Fibroblast of lung (primary cell): ENCODE data around the gene STPG1. TPM values are rescaled to one million over a fixed set of nuclear protein-coding genes. Genes with fewer than 3 reads are reported as not detected.

Source experiments
- DNase-seq, 2 donors: peaks; one replicate each; pipeline versions ENCODE4 v3.0.0 to v3.0.0-alpha.2; 2010; ENCODE audit warnings: low read depth in 2 of 2
- H2AFZ ChIP-seq: 2 replicates; pipeline ENCODE4 v1.5.1; 2012; ENCODE audit warnings: low read length, control low read depth, inconsistent platforms
- H3K27ac ChIP-seq: 2 replicates; pipeline ENCODE4 v1.5.1; 2011; ENCODE audit warnings: low read length, control low read depth; ENCODE audit not compliant: insufficient read depth
- H3K27me3 ChIP-seq: 2 replicates; pipeline ENCODE4 v1.5.1; 2011; ENCODE audit warnings: mild to moderate bottlenecking, low read length; ENCODE audit not compliant: control insufficient read depth, insufficient read depth
- H3K36me3 ChIP-seq: 2 replicates; pipeline ENCODE4 v1.5.1; 2011; ENCODE audit warnings: low read length; ENCODE audit not compliant: control insufficient read depth, insufficient read depth
- H3K4me1 ChIP-seq: 2 replicates; pipeline ENCODE4 v1.5.1; 2011; ENCODE audit warnings: low read length; ENCODE audit not compliant: control insufficient read depth, insufficient read depth; ENCODE audit errors: extremely low read depth
- H3K4me2 ChIP-seq: 2 replicates; pipeline ENCODE4 v1.5.1; 2011; ENCODE audit warnings: low read length, control low read depth; ENCODE audit not compliant: insufficient read depth; ENCODE audit errors: extremely low read depth
- H3K4me3 ChIP-seq, 4 experiments: fragments of 200-600 bp in 1 of 4; sonication (generic) in 1 of 4; replicated peaks in 1 of 4; 2 replicates each; pipeline ENCODE4 v1.5.1; 2011 to 2016; ENCODE audit warnings: low read length in 4 of 4, low read depth in 3 of 4, mild to moderate bottlenecking in 3 of 4, control low read depth in 2 of 4, inconsistent platforms in 1 of 4, mixed read lengths in 1 of 4; ENCODE audit not compliant: insufficient read depth in 1 of 4; ENCODE audit errors: control extremely low read depth in 1 of 4
- H3K79me2 ChIP-seq: 2 replicates; pipeline ENCODE4 v1.5.1; 2012; ENCODE audit warnings: mild to moderate bottlenecking, low read length, inconsistent platforms; ENCODE audit not compliant: control insufficient read depth, insufficient read depth
- H3K9ac ChIP-seq: 2 replicates; pipeline ENCODE4 v1.5.1; 2011; ENCODE audit warnings: mild to moderate bottlenecking, low read length, control low read depth; ENCODE audit not compliant: insufficient read depth
- H3K9me3 ChIP-seq: 2 replicates; pipeline ENCODE4 v1.5.1; 2012; ENCODE audit warnings: low read depth, low read length; ENCODE audit not compliant: control insufficient read depth, insufficient read depth
- H4K20me1 ChIP-seq: 2 replicates; pipeline ENCODE4 v1.5.1; 2011; ENCODE audit warnings: low read length; ENCODE audit not compliant: control insufficient read depth, insufficient read depth; ENCODE audit errors: extremely low read depth
- CTCF ChIP-seq, 2 donors: IDR thresholded peaks in 1 of 2; conservative IDR thresholded peaks in 1 of 2; 1 replicate in 1 of 2; 2 replicates in 1 of 2; pipeline ENCODE4 v1.5.1; 2011 to 2012; ENCODE audit warnings: low read length in 2 of 2, control low read depth in 1 of 2, inconsistent platforms in 1 of 2, low read depth in 1 of 2, mild to moderate bottlenecking in 1 of 2
- EZH2 ChIP-seq: IDR thresholded peaks from 2 replicates; pipeline ENCODE4 v1.5.1; 2012; ENCODE audit warnings: low read length, control low read depth, mild to moderate bottlenecking; ENCODE audit errors: missing control alignments
- polyA plus RNA-seq, 2 donors: library from polyadenylated mRNA; depleted of rRNA in 1 of 2; stranded (reverse) in 1 of 2; unstranded in 1 of 2; fragments of >200 nt; gene quantifications; 2 replicates each; pipeline ENCODE4 v1.2.1, GENCODE V29; 2011 to 2012; ENCODE audit warnings: missing spikeins in 1 of 2
- total RNA-seq: library from RNA; depleted of rRNA; stranded (reverse); fragments of >200 nt; gene quantifications from 2 replicates; pipeline ENCODE4 v1.2.1, GENCODE V29; 2014

STPG1 gene
- total and polyA plus RNA-seq, 2 donors (not counting 1 experiment from before 2014, with no cell fraction given) = 7.9 to 8.5 TPM

GRCh38 chr1:24418898-24419628 is 5.5 kb upstream of the STPG1 start:
- Histone ChIP-seq H3K36me3 (peaks cover 3% of the 10 kb centered on the region), H4K20me1 (no peaks in the 10 kb centered on the region), H3K4me1 (peaks cover 16% of the 10 kb centered on the region), H3K9ac (no peak overlapping the region), H3K4me3 (no peak overlapping the region), H3K9me3 (no peaks in the 10 kb centered on the region), H3K27me3 (no peaks in the 10 kb centered on the region), H3K27ac (peak overlapping the region; percentile 78), H3K79me2 (peaks cover 19% of the 10 kb centered on the region), H3K4me2 (no peak overlapping the region), H2AFZ (no peak overlapping the region)
- peak; percentile 45 to 79 for DNase-seq
- TF ChIP-seq CTCF (conservative IDR thresholded peaks at IDR 0.05 in 1 of 2, IDR thresholded peaks at IDR 0.05 in 1 of 2; ENCODE audit: low read depth in 1 of 2, low read length in 2 of 2) = no peak
- no peak for TF ChIP-seq EZH2

- H3K27me3 ChIP-seq = no peaks in the 10 kb centered on the region
- H4K20me1 ChIP-seq = no peaks in the 10 kb centered on the region
- H3K4me1 ChIP-seq = peaks cover 16% of the 10 kb centered on the region
- TF ChIP-seq CTCF (conservative IDR thresholded peaks at IDR 0.05 in 1 of 2, IDR thresholded peaks at IDR 0.05 in 1 of 2; ENCODE audit: low read depth in 1 of 2, low read length in 2 of 2) = no peak
- no peak for TF ChIP-seq EZH2
- H3K4me2 ChIP-seq = peak overlapping the region; percentile 71
- H3K9me3 ChIP-seq = no peaks in the 10 kb centered on the region
- H3K4me3 ChIP-seq = peak overlapping the region in 3 of 4 experiments; percentile 16 to 95 (median 93)
- H3K27ac ChIP-seq = peak overlapping the region; percentile 78
- peaks cover 23% of the 10 kb centered on the region for H3K79me2 ChIP-seq
- no peak overlapping the region for H2AFZ ChIP-seq
- no peak overlapping the region for H3K9ac ChIP-seq
- DNase-seq = peak in 1 of 2 donors; percentile 59
- peaks cover 3% of the 10 kb centered on the region for H3K36me3 ChIP-seq
These were observed 4.1 kb upstream of the STPG1 start for GRCh38 chr1:24417681-24418080.

- peaks cover 19% of the 10 kb centered on the region for H3K4me1 ChIP-seq
- peak overlapping the region; percentile 97 for H3K4me2 ChIP-seq
- TF ChIP-seq CTCF (conservative IDR thresholded peaks at IDR 0.05 in 1 of 2, IDR thresholded peaks at IDR 0.05 in 1 of 2; ENCODE audit: low read depth in 1 of 2, low read length in 2 of 2) (no peak), EZH2 (no peak)
- no peaks in the 10 kb centered on the region for H4K20me1 ChIP-seq
- DNase-seq = peak; percentile 94 to 100
- no peak overlapping the region for H2AFZ ChIP-seq
- peak overlapping the region; percentile 78 for H3K27ac ChIP-seq
- peaks cover 1% of the 10 kb centered on the region for H3K36me3 ChIP-seq
- no peaks in the 10 kb centered on the region for H3K9me3 ChIP-seq
- H3K9ac ChIP-seq = peak overlapping the region; percentile 59
- H3K27me3 ChIP-seq = no peaks in the 10 kb centered on the region
- peak overlapping the region; percentile 76 to 95 (median 86) for H3K4me3 ChIP-seq
- H3K79me2 ChIP-seq = peaks cover 23% of the 10 kb centered on the region
These were observed 3.2 kb upstream of the STPG1 start for GRCh38 chr1:24416666-24417391.
